Muscle layer of colon (tissue), 2 donors: Measurements from ENCODE around the gene GTF3C4.
"Not testable (repeated sequence)": the region's sequence is repeated elsewhere in the genome, so short reads cannot be mapped to it uniquely, and the experiment has no call there.

Source experiments
- H3K27ac ChIP-seq: one replicate; pipeline ENCODE4 v1.7.0; 2013; ENCODE audit warnings: low read depth, mild to moderate bottlenecking, low read length, moderate library complexity
- H3K27me3 ChIP-seq, 2 donors: one replicate each; pipeline ENCODE4 v1.7.0; 2013; ENCODE audit warnings: low read length in 2 of 2, mild to moderate bottlenecking in 2 of 2; ENCODE audit not compliant: insufficient read depth in 2 of 2, control insufficient read depth in 1 of 2
- H3K36me3 ChIP-seq: one replicate; pipeline ENCODE4 v1.7.0; 2013; ENCODE audit warnings: mild to moderate bottlenecking, low read length; ENCODE audit not compliant: insufficient read depth
- H3K4me1 ChIP-seq: one replicate; pipeline ENCODE4 v1.7.0; 2013; ENCODE audit warnings: mild to moderate bottlenecking, low read length; ENCODE audit not compliant: insufficient read depth
- H3K4me3 ChIP-seq, 2 donors: one replicate each; pipeline ENCODE4 v1.7.0; 2013; ENCODE audit warnings: low read length in 2 of 2, low read depth in 1 of 2, mild to moderate bottlenecking in 1 of 2, moderate library complexity in 1 of 2
- H3K9ac ChIP-seq: one replicate; pipeline ENCODE4 v1.7.0; 2013; ENCODE audit warnings: low read length
- H3K9me3 ChIP-seq: one replicate; pipeline ENCODE4 v1.7.0; 2013; ENCODE audit warnings: mild to moderate bottlenecking, low read length
- donor health status: abdominal sarcoma.
- donor health status: Adenocarcinoma of cecum.

The GTF3C4 gene

DNA sequence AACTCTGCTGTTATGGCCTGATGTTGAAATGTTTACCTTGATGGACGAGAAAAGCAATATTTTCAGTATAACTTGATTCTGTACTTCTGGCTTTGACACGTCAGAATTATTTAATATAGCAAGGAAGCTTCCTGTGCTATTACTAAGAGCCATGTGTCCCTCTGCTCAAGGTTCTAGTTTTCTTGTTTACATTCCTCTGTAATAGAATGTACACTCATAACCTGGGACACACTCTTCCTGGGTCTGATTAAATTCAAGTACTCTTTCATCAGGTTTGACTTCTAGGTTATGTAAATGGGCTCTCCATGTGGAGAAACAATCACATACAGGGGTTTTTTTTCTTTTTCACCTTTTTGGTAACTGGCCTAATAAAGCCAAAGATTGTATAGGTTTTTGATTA, 33.1 kb downstream of the GTF3C4 start:
- Histone ChIP-seq H3K9me3 (no peaks in the 10 kb centered on the region), H3K4me1 (no peaks in the 10 kb centered on the region), H3K4me3 (no peak overlapping the region), H3K27me3 (no peaks in the 10 kb centered on the region), H3K27ac (no peak overlapping the region), H3K9ac (no peak overlapping the region), H3K36me3 (no peaks in the 10 kb centered on the region)

DNA sequence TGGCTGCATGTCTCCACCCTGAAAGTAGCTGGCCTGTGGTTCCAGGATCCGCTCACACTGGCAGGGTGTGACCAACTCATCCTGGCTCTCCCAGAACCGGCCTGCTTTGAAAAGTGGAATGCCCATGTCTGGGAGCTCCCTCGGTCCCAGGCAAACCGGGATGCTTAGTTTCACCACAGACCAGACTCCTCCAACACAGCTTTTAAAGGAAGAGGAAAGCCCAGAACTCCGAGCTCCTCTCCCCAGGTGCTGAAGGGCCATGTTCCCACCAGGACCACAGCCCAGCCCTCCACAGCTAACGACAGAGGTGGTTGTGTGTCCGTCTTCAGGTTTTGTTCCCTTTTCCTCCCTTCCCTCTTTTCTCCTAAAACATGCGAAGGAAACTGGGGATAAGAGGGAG, 38.0 kb downstream of the GTF3C4 start:
- Histone ChIP-seq H3K4me3 (no peak overlapping the region), H3K27ac (no peak overlapping the region), H3K9ac (no peak overlapping the region), H3K36me3 (no peaks in the 10 kb centered on the region), H3K9me3 (no peaks in the 10 kb centered on the region), H3K27me3 (no peaks in the 10 kb centered on the region), H3K4me1 (no peaks in the 10 kb centered on the region)

DNA sequence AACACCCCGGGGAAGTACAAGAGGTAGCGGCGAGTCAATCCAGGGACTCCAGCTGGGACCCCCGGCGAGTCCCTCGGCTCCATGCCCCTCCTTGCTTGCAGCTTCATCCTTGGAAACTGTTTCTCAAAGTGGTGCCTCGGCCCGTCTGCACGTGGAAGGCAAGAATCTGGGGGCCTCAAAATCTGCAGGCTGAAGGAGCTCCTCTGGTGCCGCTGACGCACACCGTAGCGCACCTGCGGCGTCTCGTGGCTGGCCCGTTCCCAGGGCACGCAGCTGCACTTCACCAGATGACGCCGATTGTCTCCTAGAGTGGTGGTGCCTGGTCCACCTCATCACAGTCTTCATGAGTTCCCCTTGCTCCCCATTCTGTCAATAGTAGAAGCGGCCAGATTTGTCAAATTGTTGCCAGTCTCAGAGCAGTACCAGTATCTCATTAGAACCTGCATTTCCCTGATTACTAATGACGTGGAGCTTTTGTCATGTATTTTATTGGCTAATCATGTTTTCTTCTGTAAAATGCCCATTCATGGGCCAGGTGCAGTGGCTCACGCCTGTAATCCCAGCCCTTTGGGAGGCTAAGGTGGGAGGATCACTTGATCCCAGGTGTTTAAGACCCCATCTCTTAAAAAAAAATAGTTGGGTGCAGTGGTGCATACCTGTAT, 38.6 kb downstream of the GTF3C4 start:
- Histone ChIP-seq H3K4me3 (no peak overlapping the region), H3K9ac (no peak overlapping the region), H3K27me3 (no peaks in the 10 kb centered on the region), H3K9me3 (no peaks in the 10 kb centered on the region), H3K36me3 (no peaks in the 10 kb centered on the region), H3K27ac (no peak overlapping the region), H3K4me1 (no peaks in the 10 kb centered on the region)

DNA sequence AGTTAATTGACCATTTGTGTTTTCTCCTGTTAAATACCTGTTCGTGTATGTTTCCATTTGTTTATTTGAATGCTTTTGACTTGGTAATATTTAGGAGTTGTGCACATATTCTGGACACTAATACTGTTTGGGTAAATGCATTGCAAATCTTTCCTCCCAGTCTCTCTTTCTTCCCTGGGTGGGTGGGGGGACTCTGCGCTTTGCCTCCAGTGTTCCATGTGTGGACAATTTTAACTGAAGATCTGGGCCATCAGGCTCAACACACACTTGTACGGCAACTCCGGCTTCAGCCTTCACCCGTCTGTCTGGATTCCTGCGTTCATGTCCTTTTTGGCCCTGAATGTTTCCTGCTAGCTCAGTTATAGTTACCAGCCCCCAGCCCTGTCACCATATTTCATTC, 40.1 kb downstream of the GTF3C4 start:
- no peaks in the 10 kb centered on the region for H3K4me1 ChIP-seq
- H3K27me3 ChIP-seq: no peaks in the 10 kb centered on the region
- no peaks in the 10 kb centered on the region for H3K36me3 ChIP-seq
- H3K9me3 ChIP-seq: no peaks in the 10 kb centered on the region
- no peak overlapping the region for H3K4me3 ChIP-seq
- no peak overlapping the region for H3K9ac ChIP-seq
- H3K27ac ChIP-seq: no peak overlapping the region

DNA sequence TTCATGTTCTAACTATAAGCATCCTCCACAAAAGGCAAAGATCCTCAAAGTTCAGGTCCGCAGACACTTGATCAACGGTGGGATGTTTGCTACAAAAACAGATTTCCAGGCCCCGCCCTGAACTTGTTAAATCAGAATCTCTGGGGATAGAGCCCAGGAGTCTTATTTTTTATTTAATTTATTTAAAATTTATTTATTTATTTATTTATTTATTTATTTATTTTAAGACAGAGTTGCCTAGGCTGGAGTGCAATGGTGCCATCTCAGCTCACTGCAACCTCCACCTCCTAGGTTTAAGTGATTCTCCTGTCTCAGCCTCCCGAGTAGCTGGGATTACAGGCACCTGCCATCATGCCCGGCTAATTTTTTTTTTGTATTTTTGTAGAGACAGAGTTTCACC, 40.9 kb downstream of the GTF3C4 start:
- not testable (repeated sequence) for H3K36me3 ChIP-seq, H3K27ac ChIP-seq, H3K4me1 ChIP-seq, H3K4me3 ChIP-seq, H3K9me3 ChIP-seq, H3K9ac ChIP-seq, H3K27me3 ChIP-seq

DNA sequence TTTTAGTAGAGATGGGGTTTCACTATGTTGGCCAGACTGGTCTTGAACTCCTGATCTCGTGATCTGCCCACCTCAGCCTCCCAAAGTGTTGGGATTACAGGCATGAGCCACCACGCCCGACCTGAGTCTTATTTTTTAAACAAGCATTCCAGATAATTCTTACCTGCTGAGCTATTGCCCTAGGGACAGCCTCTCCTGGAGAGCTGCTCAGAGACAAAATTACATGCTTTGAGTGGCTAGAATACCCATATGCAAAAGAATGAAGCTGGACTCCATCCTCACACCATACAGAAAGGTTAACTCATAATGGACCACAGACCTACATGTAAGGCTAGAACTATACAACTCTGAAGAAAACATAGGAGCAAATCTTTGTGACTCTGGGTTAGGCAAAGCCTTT, 41.6 kb downstream of the GTF3C4 start:
- no peaks in the 10 kb centered on the region for H3K4me1 ChIP-seq
- no peaks in the 10 kb centered on the region for H3K36me3 ChIP-seq
- no peak overlapping the region for H3K4me3 ChIP-seq
- H3K9me3 ChIP-seq: no peaks in the 10 kb centered on the region
- no peaks in the 10 kb centered on the region for H3K27me3 ChIP-seq
- H3K27ac ChIP-seq: no peak overlapping the region
- no peak overlapping the region for H3K9ac ChIP-seq

DNA sequence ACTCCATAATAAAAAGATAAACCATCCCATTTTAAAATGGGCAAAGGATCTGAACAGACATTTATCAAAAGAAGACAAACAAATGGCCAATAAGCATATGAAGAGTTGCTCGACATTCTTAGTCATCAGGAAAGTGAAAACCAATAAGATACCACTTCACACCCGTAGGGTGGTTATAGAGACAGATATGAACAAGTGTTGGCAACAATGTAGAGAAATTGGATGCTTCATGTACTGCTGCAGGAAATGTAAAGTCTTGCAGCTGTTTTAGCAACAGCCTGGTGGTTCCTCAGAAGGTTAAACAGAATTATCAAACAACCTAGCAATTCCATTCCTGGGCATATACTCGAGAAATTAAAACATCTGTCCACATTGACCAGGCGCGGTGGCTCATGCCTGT, 42.5 kb downstream of the GTF3C4 start:
- no peaks in the 10 kb centered on the region for H3K9me3 ChIP-seq
- H3K4me3 ChIP-seq: no peak overlapping the region
- H3K27ac ChIP-seq: no peak overlapping the region
- H3K9ac ChIP-seq: no peak overlapping the region
- H3K27me3 ChIP-seq: no peaks in the 10 kb centered on the region
- H3K4me1 ChIP-seq: no peaks in the 10 kb centered on the region
- H3K36me3 ChIP-seq: no peaks in the 10 kb centered on the region

DNA sequence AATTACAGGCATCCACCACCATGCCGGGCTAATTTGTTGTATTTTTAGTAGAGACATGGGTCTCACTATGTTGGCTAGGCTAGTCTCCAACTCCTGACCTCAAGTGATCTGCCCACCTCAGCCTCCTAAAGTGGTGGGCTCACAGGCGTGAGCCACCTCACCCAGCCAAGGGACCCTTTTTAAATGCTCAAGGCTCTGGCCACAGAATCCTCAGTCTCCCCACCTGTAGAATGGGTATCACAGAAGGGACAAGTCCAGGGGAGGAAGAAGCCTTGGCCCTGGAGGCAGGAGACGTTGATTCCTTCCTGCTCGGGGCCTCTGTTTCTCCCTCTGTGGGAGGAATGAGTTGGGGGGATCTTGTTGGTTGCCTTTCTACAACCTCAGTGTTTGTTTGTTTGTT, 45.7 kb downstream of the GTF3C4 start:
- no peak overlapping the region for H3K4me3 ChIP-seq
- no peaks in the 10 kb centered on the region for H3K4me1 ChIP-seq
- no peaks in the 10 kb centered on the region for H3K36me3 ChIP-seq
- no peaks in the 10 kb centered on the region for H3K9me3 ChIP-seq
- H3K27ac ChIP-seq: no peak overlapping the region
- no peak overlapping the region for H3K9ac ChIP-seq
- no peaks in the 10 kb centered on the region for H3K27me3 ChIP-seq

DNA sequence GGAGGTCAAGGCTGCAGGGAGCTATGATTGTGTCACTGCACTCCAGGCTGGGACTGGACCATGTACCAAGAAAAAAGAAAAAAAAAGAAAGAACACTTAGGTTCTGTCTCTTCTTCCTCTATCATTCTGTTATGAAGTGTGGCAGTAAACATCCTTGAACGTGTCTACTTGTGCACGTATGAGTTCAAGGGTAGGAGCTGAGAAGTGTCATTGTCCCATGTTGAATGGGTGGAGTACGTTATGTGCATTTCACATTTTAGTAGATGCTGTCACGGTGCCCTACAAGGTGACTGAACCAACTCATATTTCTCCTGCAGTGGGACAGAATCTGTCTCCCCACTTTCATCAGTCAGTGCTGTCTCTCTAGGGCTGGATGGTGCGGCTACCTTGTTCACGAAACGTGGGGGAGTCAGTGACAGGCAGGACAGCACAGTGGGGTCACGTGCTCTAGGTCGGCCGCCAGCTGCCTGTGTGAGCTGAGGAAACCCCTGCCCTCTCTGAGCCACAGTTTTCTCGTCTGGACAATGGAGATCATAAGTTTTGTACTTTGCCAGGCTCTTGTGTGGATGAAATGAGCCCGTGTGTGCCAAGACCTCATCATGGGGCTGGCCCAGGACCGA, 47.2 kb downstream of the GTF3C4 start:
- Histone ChIP-seq H3K27me3 (no peaks in the 10 kb centered on the region), H3K4me1 (no peaks in the 10 kb centered on the region), H3K4me3 (no peak overlapping the region), H3K27ac (no peak overlapping the region), H3K9me3 (no peaks in the 10 kb centered on the region), H3K36me3 (no peaks in the 10 kb centered on the region), H3K9ac (no peak overlapping the region)

DNA sequence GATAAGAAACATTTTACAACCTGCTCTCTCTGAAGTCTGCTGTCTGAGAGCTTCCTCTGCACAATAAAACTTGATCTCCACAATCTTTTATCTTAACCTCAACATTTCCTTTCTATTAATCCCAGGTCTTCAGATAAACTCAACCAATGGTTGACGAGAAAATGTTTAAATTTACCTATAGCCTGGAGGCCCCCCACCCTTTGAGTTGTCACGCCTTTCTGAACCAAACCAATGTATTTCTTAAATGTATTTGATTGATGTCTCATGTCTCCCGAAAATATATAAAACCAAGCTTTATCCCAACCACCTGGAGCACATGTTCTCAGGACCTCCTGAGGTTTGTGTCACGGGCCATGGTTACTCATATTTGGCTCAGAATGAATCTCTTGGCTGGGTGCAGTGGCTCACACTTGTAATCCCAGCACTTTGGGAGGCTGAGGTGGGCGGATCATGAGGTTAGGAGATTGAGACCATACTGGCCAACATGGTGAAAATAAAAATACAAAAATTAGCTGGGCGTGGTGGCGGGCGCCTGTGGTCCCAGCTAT, 48.2 kb downstream of the GTF3C4 start:
- H3K9ac ChIP-seq, H3K27ac ChIP-seq, H3K36me3 ChIP-seq, H3K27me3 ChIP-seq, H3K9me3 ChIP-seq, H3K4me3 ChIP-seq, H3K4me1 ChIP-seq: not testable (repeated sequence)

DNA sequence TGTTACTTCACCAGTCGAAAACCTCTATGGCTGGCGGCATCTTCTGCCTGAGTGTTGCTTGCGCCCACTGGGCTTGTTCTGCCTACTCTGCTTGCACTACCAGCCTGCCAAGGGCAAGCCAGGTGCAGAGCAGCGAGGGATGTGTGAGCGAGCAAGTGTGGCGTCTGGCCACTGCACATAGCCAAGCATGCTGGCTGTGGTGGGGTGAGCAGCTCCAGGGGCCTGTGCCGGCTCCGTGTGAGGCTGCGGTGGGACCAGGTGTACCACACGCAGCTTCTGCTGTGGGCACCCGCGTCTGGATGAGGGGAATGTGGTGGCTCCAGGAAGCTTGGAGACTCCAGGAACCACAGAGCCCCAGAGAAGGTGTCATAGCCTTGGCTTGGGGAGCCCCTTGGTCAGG, 51.4 kb downstream of the GTF3C4 start:
- no peak overlapping the region for H3K9ac ChIP-seq
- H3K36me3 ChIP-seq: no peaks in the 10 kb centered on the region
- H3K27ac ChIP-seq: no peak overlapping the region
- H3K27me3 ChIP-seq: no peaks in the 10 kb centered on the region
- H3K9me3 ChIP-seq: no peaks in the 10 kb centered on the region
- H3K4me1 ChIP-seq: no peaks in the 10 kb centered on the region
- no peak overlapping the region for H3K4me3 ChIP-seq

DNA sequence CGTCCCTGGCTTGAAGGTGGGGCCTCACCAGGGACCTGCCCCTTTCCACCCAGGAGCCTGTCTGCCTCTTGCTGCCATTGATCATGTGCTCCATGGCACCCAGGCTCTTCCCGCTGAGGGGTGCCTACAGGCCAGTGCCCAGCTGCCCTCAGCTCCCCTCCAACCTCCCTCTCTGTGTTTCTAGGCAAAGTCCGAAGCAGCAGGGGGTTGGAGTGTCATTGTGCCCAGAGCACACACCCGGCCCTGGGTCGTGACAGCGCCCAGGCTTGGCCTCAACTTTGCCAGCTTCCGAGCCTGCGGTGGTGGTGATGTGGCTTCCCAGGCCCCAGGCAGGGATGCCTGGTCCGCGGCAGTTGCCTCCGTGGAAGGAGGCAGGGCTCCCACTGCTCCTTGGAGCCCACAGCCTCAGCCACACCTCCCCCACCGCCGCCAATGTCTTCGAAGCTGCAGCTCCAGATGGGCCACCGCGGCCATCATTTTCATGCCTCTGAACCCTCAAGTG, 52.4 kb downstream of the GTF3C4 start:
- H3K9me3 ChIP-seq: no peaks in the 10 kb centered on the region
- H3K36me3 ChIP-seq: no peaks in the 10 kb centered on the region
- H3K27me3 ChIP-seq: no peaks in the 10 kb centered on the region
- no peaks in the 10 kb centered on the region for H3K4me1 ChIP-seq
- H3K27ac ChIP-seq: no peak overlapping the region
- H3K4me3 ChIP-seq: no peak overlapping the region
- H3K9ac ChIP-seq: no peak overlapping the region
